Natural killer cell (primary cell): Measurements from ENCODE around the gene ABCB8. TPM values are rescaled to one million over a fixed set of nuclear protein-coding genes. Genes with fewer than 3 reads are reported as not detected.

Experiments
- ATAC-seq, 3 donors: fragments of 150-1000 bp in 2 of 3; fragments of 200-7000 bp in 1 of 3; cut with Tn5 transposase; 1 replicate in 1 of 3; 2 replicates in 2 of 3; pipeline ENCODE4 v1.10.0; 2021; ENCODE audit warnings: mild to moderate bottlenecking in 2 of 3, moderate library complexity in 2 of 3
- DNase-seq, 2 donors: peaks; one replicate each; pipeline versions ENCODE4 v3.0.0 to v3.0.0-alpha.2; 2013 to 2021; ENCODE audit warnings: mixed read lengths in 1 of 2
- H3K27ac ChIP-seq: one replicate; pipeline ENCODE4 v1.5.1; 2013; ENCODE audit warnings: mild to moderate bottlenecking, low read length
- H3K27me3 ChIP-seq: one replicate; pipeline ENCODE4 v1.6.1; 2013; ENCODE audit warnings: low read length; ENCODE audit not compliant: control insufficient read depth, insufficient read depth
- H3K36me3 ChIP-seq: one replicate; pipeline ENCODE4 v1.6.1; 2013; ENCODE audit warnings: low read length; ENCODE audit not compliant: control insufficient read depth, insufficient read depth
- H3K4me1 ChIP-seq: one replicate; pipeline ENCODE4 v1.6.1; 2013; ENCODE audit warnings: low read length; ENCODE audit not compliant: control insufficient read depth, insufficient read depth
- H3K4me3 ChIP-seq: one replicate; pipeline ENCODE4 v1.5.1; 2013; ENCODE audit warnings: low read length
- H3K9me3 ChIP-seq: one replicate; pipeline ENCODE4 v1.6.1; 2013; ENCODE audit warnings: low read length; ENCODE audit not compliant: control insufficient read depth, insufficient read depth
- H3K27ac Mint-ChIP-seq, 2 donors: one replicate each; pipeline ENCODE4 v1.8.0; 2022; ENCODE audit warnings: mild to moderate bottlenecking in 2 of 2, mixed read lengths in 2 of 2, moderate library complexity in 1 of 2
- H3K27me3 Mint-ChIP-seq, 2 donors: one replicate each; pipeline ENCODE4 v1.8.0; 2022; ENCODE audit warnings: low read depth in 2 of 2, mixed read lengths in 2 of 2
- H3K36me3 Mint-ChIP-seq: one replicate; pipeline ENCODE4 v1.8.0; 2022; ENCODE audit warnings: mixed read lengths
- H3K4me1 Mint-ChIP-seq, 2 donors: one replicate each; pipeline ENCODE4 v1.8.0; 2022; ENCODE audit warnings: mixed read lengths in 2 of 2
- H3K4me3 Mint-ChIP-seq: one replicate; pipeline ENCODE4 v1.8.0; 2022; ENCODE audit warnings: mild to moderate bottlenecking, moderate library complexity, mixed read lengths
- H3K9me3 Mint-ChIP-seq, 2 donors: one replicate each; pipeline ENCODE4 v1.8.0; 2022; ENCODE audit warnings: mixed read lengths in 2 of 2
- CTCF ChIP-seq: fragments of 200-600 bp; IDR thresholded peaks from one replicate; pipeline ENCODE4 v1.8.0; 2022; ENCODE audit warnings: antibody characterized with exemption
- WGBS: methylation state at CpG from one replicate; pipeline ENCODE4 v1.1.7; 2013; ENCODE audit warnings: missing lambda C conversion rate; ENCODE audit not compliant: insufficient coverage; 5-methylcytosine and 5-hydroxymethylcytosine counted together
- intact Hi-C: fragments of 100-400 bp; cut with micrococcal nuclease; formaldehyde crosslinking; loops from one replicate; pipeline ENCODE4 v1.14.2; 2022
- total RNA-seq, 4 donors: library from RNA; stranded (reverse); fragments of 120-200 nt in 1 of 4; gene quantifications; one replicate each; pipeline versions ENCODE4 v1.2.3 to v1.2.4, GENCODE V29; 2013 to 2022

The ABCB8 gene
- total RNA-seq, 3 donors from 2014 or later (not counting 1 experiment from before 2014, with no cell fraction given), result 50.6 to 60.5 (median 53.7) TPM

GRCh38 chr7:150993511-150993910, 34.7 kb upstream of the ABCB8 start:
- no peak overlapping the region for H3K27ac ChIP-seq
- peaks cover 0 to 5% of the 10 kb centered on the region in 2 donors for H3K9me3 Mint-ChIP-seq
- ATAC-seq, result no peak
- no peak for TF ChIP-seq CTCF
- H3K4me3 Mint-ChIP-seq, result no peak overlapping the region
- H3K9me3 ChIP-seq, result no peaks in the 10 kb centered on the region
- no peak overlapping the region for H3K27ac Mint-ChIP-seq
- peaks cover 9 to 26% of the 10 kb centered on the region in 2 donors for H3K4me1 Mint-ChIP-seq
- no peak for DNase-seq
- no peaks in the 10 kb centered on the region for H3K27me3 ChIP-seq
- H3K27me3 Mint-ChIP-seq, result peaks cover 15 to 16% of the 10 kb centered on the region in 2 donors
- H3K4me3 ChIP-seq, result no peak overlapping the region
- peaks cover 42% of the 10 kb centered on the region for H3K4me1 ChIP-seq
- 93% methylated on average over 14 of the region's 14 CpGs for WGBS
- intact Hi-C loops, result no loop called here
- no peaks in the 10 kb centered on the region for H3K36me3 Mint-ChIP-seq
- no peaks in the 10 kb centered on the region for H3K36me3 ChIP-seq

GRCh38 chr7:150994141-150994837, 34.0 kb upstream of the ABCB8 start:
- ATAC-seq, result peak in 2 of 3 donors; percentile 37 to 51
- Mint-ChIP-seq H3K27me3 (peaks cover 13 to 16% of the 10 kb centered on the region in 2 donors), H3K4me1 (peaks cover 7 to 21% of the 10 kb centered on the region in 2 donors), H3K27ac (no peak overlapping the region), H3K9me3 (peaks cover 0 to 5% of the 10 kb centered on the region in 2 donors), H3K4me3 (peak overlapping the region; percentile 64), H3K36me3 (no peaks in the 10 kb centered on the region)
- Histone ChIP-seq H3K36me3 (no peaks in the 10 kb centered on the region), H3K4me1 (peaks cover 44% of the 10 kb centered on the region), H3K27ac (no peak overlapping the region), H3K9me3 (peaks cover 3% of the 10 kb centered on the region), H3K4me3 (no peak overlapping the region), H3K27me3 (no peaks in the 10 kb centered on the region)
- TF ChIP-seq CTCF, result no peak
- DNase-seq, result peak in 1 of 2 donors; percentile 52
- 27% methylated on average over 15 of the region's 15 CpGs for WGBS
- intact Hi-C loops, result no loop called here

- no peak for TF ChIP-seq CTCF
- DNase-seq (no peak), ATAC-seq (no peak)
- no peak overlapping the region for H3K4me3 Mint-ChIP-seq
- H3K9me3 Mint-ChIP-seq, result peaks cover 0 to 5% of the 10 kb centered on the region in 2 donors
- Histone ChIP-seq H3K4me3 (no peak overlapping the region), H3K4me1 (peaks cover 49% of the 10 kb centered on the region), H3K27me3 (no peaks in the 10 kb centered on the region), H3K36me3 (no peaks in the 10 kb centered on the region), H3K9me3 (peaks cover 10% of the 10 kb centered on the region), H3K27ac (no peak overlapping the region)
- peaks cover 8 to 15% of the 10 kb centered on the region in 2 donors for H3K27me3 Mint-ChIP-seq
- no peak overlapping the region for H3K27ac Mint-ChIP-seq
- WGBS, result 41% methylated on average over 19 of the region's 19 CpGs
- intact Hi-C loops, result no loop called here
- H3K4me1 Mint-ChIP-seq, result peaks cover 7 to 26% of the 10 kb centered on the region in 2 donors
- no peaks in the 10 kb centered on the region for H3K36me3 Mint-ChIP-seq
Measured at GRCh38 chr7:150994838-150995510, 33.3 kb upstream of the ABCB8 start.
